ENCODE measurements around the gene KCNK5. TPM values are rescaled to one million over a fixed set of nuclear protein-coding genes. Genes with fewer than 3 reads are reported as not detected.

Gene KCNK5
- polyA plus RNA-seq, 2 of the 4 experiments (the other 2 are of a cell fraction) = 1.5 to 2.3 TPM

DNA sequence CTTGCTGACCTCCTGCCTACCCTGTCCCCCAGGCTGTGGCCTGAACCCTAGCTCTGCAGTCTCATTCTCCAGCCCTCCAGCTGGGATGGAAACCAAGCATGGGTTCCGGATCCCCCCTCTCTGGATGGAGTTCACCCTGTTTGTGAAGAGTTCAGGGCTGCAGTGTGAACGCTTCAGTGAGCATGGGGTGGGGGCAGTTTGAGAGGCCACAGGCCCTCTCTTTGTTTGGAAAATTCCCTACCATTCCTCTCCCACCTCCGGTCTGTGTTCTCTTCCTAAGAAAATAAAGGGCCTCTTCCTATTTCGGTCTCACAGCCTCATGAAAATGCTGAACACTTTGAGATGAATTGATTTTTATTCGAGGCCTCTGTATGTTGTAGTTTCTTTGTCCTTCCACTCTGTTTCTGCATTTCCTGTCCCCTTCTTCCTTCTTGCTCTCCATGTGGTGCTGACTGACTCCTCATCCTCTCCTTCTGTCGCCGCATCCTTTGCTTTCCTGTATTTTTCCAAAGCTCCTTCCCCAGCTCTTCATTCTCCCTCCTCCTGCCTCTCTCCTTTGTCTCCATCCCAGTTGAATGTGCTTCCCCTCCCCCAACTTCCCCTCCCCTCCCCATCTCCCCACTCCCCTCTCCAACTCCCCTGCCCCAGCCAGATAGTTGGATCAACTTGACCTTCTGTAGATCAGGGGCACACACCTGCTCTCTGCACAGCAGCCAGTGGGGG, 2.4 kb upstream of the KCNK5 start:
- no peak overlapping the region for H3K27ac ChIP-seq
- DNase-seq (ENCODE audit: low read depth in 1 of 2, low spot score in 1 of 2) (no peak), FAIRE-seq (no peak), ATAC-seq (no peak)
- WGBS (ENCODE audit: missing lambda C conversion rate) = 86% methylated on average over 7 of the region's 7 CpGs
- no peak for TF ChIP-seq HDAC2 (IDR thresholded peaks at IDR 0.05)
- TF ChIP-seq CBX8 (IDR thresholded peaks at IDR 0.05) = no peak
- no peak for TF ChIP-seq CHD2 (IDR thresholded peaks at IDR 0.05; ENCODE audit: low read length, partially characterized antibody)
- TF ChIP-seq RCOR1 (IDR thresholded peaks at IDR 0.05; ENCODE audit: low read depth, low read length) = no peak
- H3K4me2 ChIP-seq = no peak overlapping the region
- peaks cover 5% of the 10 kb centered on the region; the same call in 1 of the 3 replicates for H3K4me1 ChIP-seq
- no peaks in the 10 kb centered on the region for H3K9me3 ChIP-seq
- H3K4me3 ChIP-seq = no peak overlapping the region
- CTCF ChIA-PET = interaction anchor here (1.3 kb wide), 1 partner anchor 78 kb away, joined by 3 read pairs; no protein-coding TSS in a partner anchor
- POLR2A ChIA-PET = no interaction called here

DNA sequence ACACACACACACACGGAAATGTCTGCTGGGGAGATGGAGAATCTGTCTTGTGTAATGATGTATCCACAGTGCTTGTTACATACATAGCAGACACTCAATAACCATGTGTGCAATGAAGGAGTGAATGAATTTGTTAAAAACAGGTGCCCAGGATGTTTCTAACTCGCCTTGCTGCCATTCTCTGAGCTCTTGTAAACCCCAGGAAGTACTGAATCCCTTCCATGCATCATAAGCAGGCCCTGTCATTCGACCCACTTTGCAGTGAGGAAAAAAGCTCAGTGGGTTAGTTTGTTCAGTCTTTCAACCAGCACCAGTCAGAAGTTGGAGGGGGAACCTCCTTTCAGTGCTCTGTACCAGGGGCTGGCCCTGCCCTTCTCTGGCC, 1.4 kb upstream of the KCNK5 start:
- CTCF ChIA-PET = interaction anchor here (1.2 kb wide), 1 partner anchor 77 kb away, joined by 3 read pairs; no protein-coding TSS in a partner anchor
- no peak for FAIRE-seq

DNA sequence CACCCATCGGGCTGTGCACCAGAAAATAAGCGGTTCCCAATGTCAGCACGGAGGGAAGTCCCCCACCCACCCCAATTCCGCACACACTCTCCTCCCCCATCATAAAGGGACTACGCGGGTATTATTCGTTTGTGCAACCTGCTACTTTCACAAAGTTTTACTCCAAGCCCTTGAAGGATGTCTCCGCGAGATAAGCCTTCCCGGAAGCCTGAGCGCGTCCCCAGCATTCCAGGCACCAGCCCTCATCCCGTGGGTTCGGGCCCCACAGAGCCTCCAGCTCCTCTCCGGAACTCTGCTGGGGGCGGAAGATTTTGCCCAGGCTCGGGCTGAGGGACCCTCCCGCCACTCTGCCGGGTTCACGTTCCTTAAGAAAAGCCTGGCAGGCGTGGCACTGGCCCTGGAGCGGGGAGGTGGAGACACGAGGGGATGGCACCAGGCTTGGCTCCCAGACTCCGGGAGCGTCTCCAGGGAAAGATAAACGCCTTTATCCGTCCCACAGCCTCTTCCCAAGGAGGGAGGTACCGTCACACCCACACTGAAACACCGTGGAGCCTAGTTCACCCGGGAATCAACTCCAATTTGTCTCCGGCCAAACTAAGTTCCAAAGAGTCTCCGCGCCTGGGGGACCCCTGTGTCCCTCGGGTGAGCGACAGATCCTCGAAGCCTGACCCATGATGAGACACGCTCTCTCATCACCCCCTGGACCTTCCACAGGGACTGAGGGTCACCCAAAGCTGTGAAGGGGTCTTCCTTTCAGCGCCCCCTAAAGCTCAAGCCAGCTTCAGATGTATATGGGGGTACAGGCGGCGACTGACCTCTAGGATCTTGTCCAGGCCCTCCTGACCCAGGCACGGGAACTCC, 934 bp downstream of the KCNK5 start:
- Histone ChIP-seq H3K4me3 (peak overlapping the region; percentile 61), H3K9me3 (no peaks in the 10 kb centered on the region), H3K4me2 (peak overlapping the region; percentile 82), H3K27ac (peak overlapping the region; percentile 82 to 92), H3K4me1 (peaks cover 28% of the 10 kb centered on the region; the same call in 2 of the 3 replicates)
- ChIA-PET POLR2A (interaction anchor here (1.0 kb wide), 1 partner anchor 9 kb away, joined by 3 read pairs; no protein-coding TSS in a partner anchor), CTCF (no interaction called here)
- WGBS (ENCODE audit: missing lambda C conversion rate) = 82% methylated on average over 37 of the region's 41 CpGs
- FAIRE-seq = no peak
- 0 out of 6 replicates have a peak, but pooled peaks of 1 of the 2 experiments have one; percentile 4 for ATAC-seq
- TF ChIP-seq ESRRA (IDR thresholded peaks at IDR 0.05; ENCODE audit: borderline replicate concordance, low read length) (no peak), RNF2 (IDR thresholded peaks at IDR 0.05; ENCODE audit: borderline replicate concordance, low read depth) (no peak), TFCP2L1 (CRISPR knock-in tag; IDR thresholded peaks at IDR 0.05) (no peak), CTCF (IDR thresholded peaks at IDR 0.05) (no peak), POLR2A (IDR thresholded peaks at IDR 0.05; ENCODE audit: low read length) (no peak), MAFK (IDR thresholded peaks at IDR 0.05; ENCODE audit: partially characterized antibody) (no peak), HDAC2 (IDR thresholded peaks at IDR 0.05) (no peak), PHF8 (IDR thresholded peaks at IDR 0.05; ENCODE audit: borderline replicate concordance, low read depth) (no peak)
- TF ChIP-seq, protein P1, sequence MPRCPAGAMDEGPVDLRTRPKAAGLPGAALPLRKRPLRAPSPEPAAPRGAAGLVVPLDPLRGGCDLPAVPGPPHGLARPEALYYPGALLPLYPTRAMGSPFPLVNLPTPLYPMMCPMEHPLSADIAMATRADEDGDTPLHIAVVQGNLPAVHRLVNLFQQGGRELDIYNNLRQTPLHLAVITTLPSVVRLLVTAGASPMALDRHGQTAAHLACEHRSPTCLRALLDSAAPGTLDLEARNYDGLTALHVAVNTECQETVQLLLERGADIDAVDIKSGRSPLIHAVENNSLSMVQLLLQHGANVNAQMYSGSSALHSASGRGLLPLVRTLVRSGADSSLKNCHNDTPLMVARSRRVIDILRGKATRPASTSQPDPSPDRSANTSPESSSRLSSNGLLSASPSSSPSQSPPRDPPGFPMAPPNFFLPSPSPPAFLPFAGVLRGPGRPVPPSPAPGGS (IDR thresholded peaks at IDR 0.05) = no peak
- no peak for DNase-seq (ENCODE audit: low read depth in 1 of 2, low spot score in 1 of 2)

More for the DNA sequence above, 1.4 kb upstream of the KCNK5 start:
- TF ChIP-seq RARB (CRISPR knock-in tag; IDR thresholded peaks at IDR 0.05) = no peak
- no peak for TF ChIP-seq CEBPB (IDR thresholded peaks at IDR 0.05)
- Histone ChIP-seq H3K4me2 (no peak overlapping the region), H3K4me3 (no peak overlapping the region), H3K4me1 (peaks cover 12% of the 10 kb centered on the region; the same call in 2 of the 3 replicates), H3K27ac (no peak overlapping the region), H3K9me3 (no peaks in the 10 kb centered on the region)
- DNase-seq (ENCODE audit: low read depth in 1 of 2, low spot score in 1 of 2) = no peak
- no peak for ATAC-seq
- 95% methylated on average over 3 of the region's 3 CpGs for WGBS (ENCODE audit: missing lambda C conversion rate)
- POLR2A ChIA-PET = no interaction called here

GRCh38 chr6:39227476-39227875, 1.8 kb downstream of the KCNK5 start:
- no peak for DNase-seq (ENCODE audit: low read depth in 1 of 2, low spot score in 1 of 2)
- Histone ChIP-seq H3K27ac (no peak overlapping the region), H3K4me1 (peaks cover 28% of the 10 kb centered on the region; the same call in 2 of the 3 replicates), H3K4me2 (peak overlapping the region; percentile 82), H3K9me3 (no peaks in the 10 kb centered on the region), H3K4me3 (no peak overlapping the region)
- no peak for ATAC-seq
- POLR2A ChIA-PET = no interaction called here
- CTCF ChIA-PET = interaction anchor here (0.7 kb wide), 1 partner anchor 25 kb away, joined by 3 read pairs; no protein-coding TSS in a partner anchor
- WGBS (ENCODE audit: missing lambda C conversion rate) = 86% methylated on average over 9 of the region's 9 CpGs
- no peak for FAIRE-seq
- TF ChIP-seq USF2 (IDR thresholded peaks at IDR 0.05) (no peak), RNF2 (IDR thresholded peaks at IDR 0.05; ENCODE audit: borderline replicate concordance, low read depth) (no peak), POLR2A (IDR thresholded peaks at IDR 0.05; ENCODE audit: low read length) (no peak), KDM1A (IDR thresholded peaks at IDR 0.05; ENCODE audit: low read depth) (no peak), FOXS1 (CRISPR knock-in tag; IDR thresholded peaks at IDR 0.05) (no peak), HMGXB4 (CRISPR knock-in tag; IDR thresholded peaks at IDR 0.05; ENCODE audit: borderline replicate concordance) (no peak), RAD21 (conservative IDR thresholded peaks at IDR 0.05 in 1 of 2, IDR thresholded peaks at IDR 0.05 in 1 of 2) (no peak), BHLHE40 (IDR thresholded peaks at IDR 0.05; ENCODE audit: low read depth, low read length) (no peak), ZC3H11A (IDR thresholded peaks at IDR 0.05) (no peak), NR3C1 (IDR thresholded peaks at IDR 0.05) (no peak), HOXB5 (CRISPR knock-in tag; IDR thresholded peaks at IDR 0.05) (no peak)
